ENCODE measurements around the gene RAB33A. TPM values are rescaled to one million over a fixed set of nuclear protein-coding genes. Genes with fewer than 3 reads are reported as not detected.

Gene RAB33A
- total RNA-seq, 1 donor, result 3.0 TPM

- no peak for TF ChIP-seq CTCF (IDR thresholded peaks at IDR 0.05; ENCODE audit: insufficient read depth, low read length)
- DNase-seq (ENCODE audit: low read depth), result no peak
- no peak overlapping the region for H3K4me3 ChIP-seq (ENCODE audit: low read depth, low read length)
These were observed 5.2 kb downstream of the RAB33A start for GRCh38 chrX:130176942-130177341.

GRCh38 chrX:130179170-130179569 is 7.4 kb downstream of the RAB33A start:
- no peak for TF ChIP-seq CTCF (IDR thresholded peaks at IDR 0.05; ENCODE audit: insufficient read depth, low read length)
- DNase-seq (ENCODE audit: low read depth), result no peak
- no peak overlapping the region for H3K4me3 ChIP-seq (ENCODE audit: low read depth, low read length)

GRCh38 chrX:130179579-130180215 is 7.9 kb downstream of the RAB33A start:
- no peak overlapping the region for H3K4me3 ChIP-seq (ENCODE audit: low read depth, low read length)
- TF ChIP-seq CTCF (IDR thresholded peaks at IDR 0.05; ENCODE audit: insufficient read depth, low read length), result no peak
- DNase-seq (ENCODE audit: low read depth), result peak; percentile 72

- no peak for TF ChIP-seq CTCF (IDR thresholded peaks at IDR 0.05; ENCODE audit: insufficient read depth, low read length)
- no peak for DNase-seq (ENCODE audit: low read depth)
- H3K4me3 ChIP-seq (ENCODE audit: low read depth, low read length), result no peak overlapping the region
These were observed 12.4 kb downstream of the RAB33A start for GRCh38 chrX:130184168-130184567.

GRCh38 chrX:130184857-130185256 is 13.1 kb downstream of the RAB33A start:
- DNase-seq (ENCODE audit: low read depth), result no peak
- H3K4me3 ChIP-seq (ENCODE audit: low read depth, low read length), result no peak overlapping the region
- TF ChIP-seq CTCF (IDR thresholded peaks at IDR 0.05; ENCODE audit: insufficient read depth, low read length), result no peak

- DNase-seq (ENCODE audit: low read depth), result no peak
- no peak overlapping the region for H3K4me3 ChIP-seq (ENCODE audit: low read depth, low read length)
- TF ChIP-seq CTCF (IDR thresholded peaks at IDR 0.05; ENCODE audit: insufficient read depth, low read length), result no peak
These were observed 14.9 kb downstream of the RAB33A start for GRCh38 chrX:130186651-130187050.

GRCh38 chrX:130190801-130191200 is 19.0 kb downstream of the RAB33A start:
- TF ChIP-seq CTCF (IDR thresholded peaks at IDR 0.05; ENCODE audit: insufficient read depth, low read length), result no peak
- no peak for DNase-seq (ENCODE audit: low read depth)
- no peak overlapping the region for H3K4me3 ChIP-seq (ENCODE audit: low read depth, low read length)

Data from fibroblast of the aortic adventitia (primary cell).